Measurements from ENCODE around the gene ASGR1. TPM values are rescaled to one million over a fixed set of nuclear protein-coding genes. Genes with fewer than 3 reads are reported as not detected.

Gene ASGR1
- polyA plus RNA-seq, 3 donors: 82.0 to 126 (median 114) TPM

DNA sequence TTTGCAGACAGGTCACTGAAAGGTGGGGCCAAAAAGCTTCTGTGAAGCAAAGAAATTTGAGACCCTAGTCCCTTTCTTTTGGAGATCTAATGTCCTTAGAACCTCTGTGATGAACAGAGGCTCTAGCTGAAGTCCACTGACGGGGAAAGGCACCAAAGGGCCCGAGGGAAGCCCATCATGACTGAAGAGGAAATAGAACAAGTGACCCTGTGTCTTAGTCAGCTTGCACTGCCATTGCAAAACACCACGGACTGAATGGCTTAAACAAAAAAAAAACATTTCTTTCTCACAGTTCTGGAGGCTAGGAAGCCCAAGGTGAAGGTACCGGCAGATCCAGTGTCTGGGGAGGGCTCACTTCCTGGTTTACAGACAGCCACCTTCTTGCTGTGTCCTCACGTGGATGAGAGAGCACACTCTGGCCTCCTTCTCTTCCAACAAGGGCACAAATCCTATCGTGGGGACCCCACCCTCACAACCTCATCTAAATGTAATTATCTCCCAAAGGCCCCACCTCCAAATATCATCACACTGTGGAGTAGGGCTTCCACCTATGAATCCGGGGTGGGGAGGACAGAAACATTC lies 40.3 kb downstream of the ASGR1 start:
- peaks cover 47% of the 10 kb centered on the region for H4K20me1 ChIP-seq (ENCODE audit: insufficient read depth, low read length)
- peak overlapping the region; percentile 44 for H2AFZ ChIP-seq (ENCODE audit: insufficient read depth, low read depth, low read length, poor library complexity, severe bottlenecking)
- DNase-seq: peak; percentile 74 to 87 (median 85)
- peaks cover 69% of the 10 kb centered on the region for H3K4me1 Mint-ChIP-seq
- H3K79me2 ChIP-seq (ENCODE audit: insufficient read depth, low read length): peaks cover 67% of the 10 kb centered on the region
- peaks cover 61 to 73% of the 10 kb centered on the region in 2 donors for H3K4me1 ChIP-seq (ENCODE audit: control insufficient read depth in 1 of 2, insufficient read depth in 2 of 2, low read length in 2 of 2)
- peak overlapping the region; percentile 89 to 100 for H3K27ac ChIP-seq (ENCODE audit: low read depth in 1 of 2, low read length in 2 of 2)
- peaks cover 0 to 3% (median 0%) of the 10 kb centered on the region in 7 donors for H3K9me3 Mint-ChIP-seq
- 6% methylated on average over 4 of the region's 7 CpGs for whole genome bisulfite sequencing (ENCODE audit: insufficient coverage)
- peaks cover 0 to 1% (median 0%) of the 10 kb centered on the region in 3 donors for H3K27me3 Mint-ChIP-seq (ENCODE audit: low read depth in 3 of 3)
- no peaks in the 10 kb centered on the region for H3K27me3 ChIP-seq (ENCODE audit: control insufficient read depth in 2 of 2, insufficient read depth in 2 of 2, low read length in 2 of 2)
- H3K9me3 ChIP-seq (replicated peaks in 1 of 2; ENCODE audit: control insufficient read depth in 1 of 2, insufficient read depth in 1 of 2, low read length in 2 of 2): no peaks in the 10 kb centered on the region
- H3K9ac ChIP-seq (ENCODE audit: insufficient read depth, low read length, poor library complexity, severe bottlenecking): peak overlapping the region; percentile 72
- H3K4me3 ChIP-seq (replicated peaks in 1 of 3; ENCODE audit: low read depth in 2 of 3, low read length in 3 of 3): peak overlapping the region; percentile 73 to 82 (median 75)
- peak overlapping the region; percentile 94 to 100 (median 97) for H3K27ac Mint-ChIP-seq
- TF ChIP-seq CTCF (IDR thresholded peaks at IDR 0.05): no peak
- peaks cover 25 to 36% of the 10 kb centered on the region in 2 donors for H3K36me3 ChIP-seq (replicated peaks in 1 of 2; ENCODE audit: control insufficient read depth in 1 of 2, insufficient read depth in 2 of 2, low read length in 2 of 2)
- peak overlapping the region; percentile 73 to 94 for H3K4me3 Mint-ChIP-seq
- H3K36me3 Mint-ChIP-seq: peaks cover 33 to 44% of the 10 kb centered on the region in 2 donors
- H3K4me2 ChIP-seq (replicated peaks; ENCODE audit: extremely low read depth, low read length, poor library complexity, severe bottlenecking): peak overlapping the region; percentile 81
- intact Hi-C loops (cut with micrococcal nuclease): loop anchor here in 1 of 2 donors (5.0 kb wide), 1 partner anchor 33 kb away; no protein-coding TSS in a partner anchor

- no peak for TF ChIP-seq CTCF (IDR thresholded peaks at IDR 0.05)
- H3K4me3 ChIP-seq (replicated peaks in 1 of 3; ENCODE audit: low read depth in 2 of 3, low read length in 3 of 3): peak overlapping the region; percentile 73 to 82 (median 75)
- H3K27ac ChIP-seq (ENCODE audit: low read depth in 1 of 2, low read length in 2 of 2): peak overlapping the region; percentile 89 to 100
- intact Hi-C loops (cut with micrococcal nuclease): loop anchor here (2.0 to 5.0 kb wide), 2 partner anchors 35 to 37 kb away; no protein-coding TSS in a partner anchor
- no peaks in the 10 kb centered on the region for H3K27me3 ChIP-seq (ENCODE audit: control insufficient read depth in 2 of 2, insufficient read depth in 2 of 2, low read length in 2 of 2)
- peak overlapping the region; percentile 60 for H2AFZ ChIP-seq (ENCODE audit: insufficient read depth, low read depth, low read length, poor library complexity, severe bottlenecking)
- Mint-ChIP-seq H3K4me1 (peaks cover 80% of the 10 kb centered on the region), H3K4me3 (peak overlapping the region; percentile 82 to 94), H3K27ac (peak overlapping the region; percentile 96 to 100 (median 97)), H3K9me3 (peaks cover 0 to 3% (median 0%) of the 10 kb centered on the region in 7 donors), H3K36me3 (peaks cover 28 to 31% of the 10 kb centered on the region in 2 donors), H3K27me3 (ENCODE audit: low read depth in 3 of 3) (peaks cover 0 to 3% (median 1%) of the 10 kb centered on the region in 3 donors)
- WGBS (ENCODE audit: insufficient coverage): 16% methylated on average over 11 of the region's 13 CpGs
- peaks cover 23 to 24% of the 10 kb centered on the region in 2 donors for H3K36me3 ChIP-seq (replicated peaks in 1 of 2; ENCODE audit: control insufficient read depth in 1 of 2, insufficient read depth in 2 of 2, low read length in 2 of 2)
- H3K9me3 ChIP-seq (replicated peaks in 1 of 2; ENCODE audit: control insufficient read depth in 1 of 2, insufficient read depth in 1 of 2, low read length in 2 of 2): no peaks in the 10 kb centered on the region
- H3K4me2 ChIP-seq (replicated peaks; ENCODE audit: extremely low read depth, low read length, poor library complexity, severe bottlenecking): peak overlapping the region; percentile 81
- H3K9ac ChIP-seq (ENCODE audit: insufficient read depth, low read length, poor library complexity, severe bottlenecking): peak overlapping the region; percentile 72
- H3K79me2 ChIP-seq (ENCODE audit: insufficient read depth, low read length): peaks cover 55% of the 10 kb centered on the region
- H4K20me1 ChIP-seq (ENCODE audit: insufficient read depth, low read length): peaks cover 34% of the 10 kb centered on the region
- peaks cover 75 to 87% of the 10 kb centered on the region in 2 donors for H3K4me1 ChIP-seq (ENCODE audit: control insufficient read depth in 1 of 2, insufficient read depth in 2 of 2, low read length in 2 of 2)
- DNase-seq: peak in 2 of 3 donors; percentile 63 to 67
Observed at GRCh38 chr17:7137171-7137943, 41.8 kb downstream of the ASGR1 start.
